Measurements from ENCODE around the gene IGLL1.

IGLL1 gene

GRCh38 chr22:23621082-23621780, 41.1 kb upstream of the IGLL1 start:
- TF ChIP-seq POLR2AphosphoS5 (IDR thresholded peaks at IDR 0.05; ENCODE audit: low read depth) (no peak), CTCF (IDR thresholded peaks at IDR 0.05; ENCODE audit: insufficient read depth, low read length) (no peak), SPI1 (IDR thresholded peaks at IDR 0.05; ENCODE audit: borderline replicate concordance, low read depth) (no peak), GABPA (IDR thresholded peaks at IDR 0.05; ENCODE audit: low read depth) (no peak), REST (IDR thresholded peaks at IDR 0.05; ENCODE audit: insufficient replicate concordance, low read depth) (no peak)
- H3K27ac ChIP-seq (replicated peaks) = no peak overlapping the region
- H3K27me3 ChIP-seq (ENCODE audit: insufficient read depth, poor library complexity, severe bottlenecking) = no peaks in the 10 kb centered on the region
- DNase-seq (ENCODE audit: low read depth in 1 of 2, low spot score in 1 of 2) = no peak
- H3K4me3 ChIP-seq (replicated peaks; ENCODE audit: insufficient read depth, low read length) = no peak overlapping the region

GRCh38 chr22:23613193-23613972, 33.3 kb upstream of the IGLL1 start:
- DNase-seq (ENCODE audit: low read depth in 1 of 2, low spot score in 1 of 2) = no peak
- TF ChIP-seq SPI1 (IDR thresholded peaks at IDR 0.05; ENCODE audit: borderline replicate concordance, low read depth) = no peak
- TF ChIP-seq REST (IDR thresholded peaks at IDR 0.05; ENCODE audit: insufficient replicate concordance, low read depth) = no peak
- TF ChIP-seq POLR2AphosphoS5 (IDR thresholded peaks at IDR 0.05; ENCODE audit: low read depth) = no peak
- TF ChIP-seq GABPA (IDR thresholded peaks at IDR 0.05; ENCODE audit: low read depth) = no peak
- no peak for TF ChIP-seq CTCF (IDR thresholded peaks at IDR 0.05; ENCODE audit: insufficient read depth, low read length)
- H3K27ac ChIP-seq (replicated peaks) = no peak overlapping the region
- no peak overlapping the region for H3K4me3 ChIP-seq (replicated peaks; ENCODE audit: insufficient read depth, low read length)
- H3K27me3 ChIP-seq (ENCODE audit: insufficient read depth, poor library complexity, severe bottlenecking) = no peaks in the 10 kb centered on the region

GRCh38 chr22:23609983-23610781, 30.1 kb upstream of the IGLL1 start:
- Histone ChIP-seq H3K27ac (replicated peaks) (no peak overlapping the region), H3K4me3 (replicated peaks; ENCODE audit: insufficient read depth, low read length) (no peak overlapping the region), H3K27me3 (ENCODE audit: insufficient read depth, poor library complexity, severe bottlenecking) (no peaks in the 10 kb centered on the region)
- peak in 1 of 2 experiments; percentile 7 for DNase-seq (ENCODE audit: low read depth in 1 of 2, low spot score in 1 of 2)
- TF ChIP-seq CTCF (IDR thresholded peaks at IDR 0.05; ENCODE audit: insufficient read depth, low read length) = no peak
- no peak for TF ChIP-seq GABPA (IDR thresholded peaks at IDR 0.05; ENCODE audit: low read depth)
- no peak for TF ChIP-seq SPI1 (IDR thresholded peaks at IDR 0.05; ENCODE audit: borderline replicate concordance, low read depth)
- no peak for TF ChIP-seq POLR2AphosphoS5 (IDR thresholded peaks at IDR 0.05; ENCODE audit: low read depth)
- no peak for TF ChIP-seq REST (IDR thresholded peaks at IDR 0.05; ENCODE audit: insufficient replicate concordance, low read depth)
